HL-60 (cell line): ENCODE measurements around the gene ZNRD2.

Experiments
- DNase-seq, 2 experiments: peaks; one replicate each; pipeline ENCODE4 v3.0.0-alpha.2; 2010 to 2020; ENCODE audit warnings: low read depth in 1 of 2, low spot score in 1 of 2
- H3K27ac ChIP-seq: fragments of 250-450 bp; sonication (Bioruptor Pico); replicated peaks from 2 replicates; pipeline ENCODE4 v1.5.1; 2020; ENCODE audit warnings: mild to moderate bottlenecking, moderate library complexity
- H3K27me3 ChIP-seq: fragments of 250-450 bp; sonication (Bioruptor Pico); 2 replicates; pipeline ENCODE4 v1.5.1; 2021; ENCODE audit warnings: mild to moderate bottlenecking, moderate library complexity; ENCODE audit not compliant: insufficient read depth, poor library complexity, severe bottlenecking
- H3K4me3 ChIP-seq: replicated peaks from 2 replicates; pipeline ENCODE4 v1.5.1; 2011; ENCODE audit warnings: mild to moderate bottlenecking, control low read depth, low read length; ENCODE audit not compliant: insufficient read depth
- GABPA ChIP-seq: IDR thresholded peaks from 2 replicates; pipeline ENCODE4 v1.6.1; 2012; ENCODE audit warnings: low read depth
- POLR2AphosphoS5 ChIP-seq: IDR thresholded peaks from 2 replicates; pipeline ENCODE4 v1.6.1; 2012; ENCODE audit warnings: low read depth
- SPI1 ChIP-seq: IDR thresholded peaks from 2 replicates; pipeline ENCODE4 v1.6.1; 2012; ENCODE audit warnings: low read depth, mild to moderate bottlenecking, borderline replicate concordance
- TF ChIP-seq, protein P1 (sequence below): IDR thresholded peaks from one replicate; pipeline ENCODE4 v1.5.1; 2011; ENCODE audit warnings: low read length, control low read depth, inconsistent platforms; ENCODE audit not compliant: insufficient read depth
- TF ChIP-seq, protein P2 (sequence below): IDR thresholded peaks from 2 replicates; pipeline ENCODE4 v1.6.1; 2012; ENCODE audit warnings: low read depth; ENCODE audit not compliant: insufficient replicate concordance

The ZNRD2 gene

DNA sequence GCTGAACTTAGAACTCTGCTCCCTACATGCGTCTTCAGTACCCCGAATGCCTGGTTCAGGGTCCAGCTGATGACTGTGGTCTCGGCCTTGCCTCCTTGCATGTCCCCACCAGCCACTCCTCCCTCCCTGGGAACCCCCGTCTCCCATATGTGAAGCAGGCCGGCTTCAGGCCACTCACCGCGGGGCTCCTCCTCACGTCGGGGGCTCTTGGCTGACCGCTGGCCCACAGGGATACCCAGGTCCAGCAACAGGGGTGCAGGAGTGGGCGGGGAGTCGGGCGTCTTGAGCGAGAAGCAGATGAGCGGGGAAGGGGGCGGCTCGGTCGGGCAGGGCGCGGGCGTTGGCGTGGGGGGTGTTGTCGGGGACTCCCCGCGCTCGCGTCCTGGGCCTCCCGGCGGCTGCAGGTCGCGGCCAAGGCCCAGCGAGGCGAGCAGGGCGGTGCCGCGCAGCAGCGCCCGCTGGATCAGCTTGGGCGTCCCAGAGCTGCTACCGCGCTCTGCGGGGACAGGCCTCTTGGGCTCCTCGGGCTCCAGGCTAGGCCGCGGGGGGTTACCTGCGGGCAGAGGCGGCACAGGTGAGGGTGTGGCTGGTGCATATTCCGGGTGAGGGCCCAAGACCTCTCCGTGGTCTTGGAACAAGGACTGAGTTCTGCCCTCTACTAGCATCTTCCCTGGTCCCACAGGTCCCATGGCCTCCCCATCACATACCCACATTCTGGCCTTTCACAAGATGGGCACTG is 29.1 kb downstream of the ZNRD2 start:
- TF ChIP-seq POLR2AphosphoS5 (no peak), SPI1 (no peak), GABPA (no peak)
- TF ChIP-seq, protein P1, sequence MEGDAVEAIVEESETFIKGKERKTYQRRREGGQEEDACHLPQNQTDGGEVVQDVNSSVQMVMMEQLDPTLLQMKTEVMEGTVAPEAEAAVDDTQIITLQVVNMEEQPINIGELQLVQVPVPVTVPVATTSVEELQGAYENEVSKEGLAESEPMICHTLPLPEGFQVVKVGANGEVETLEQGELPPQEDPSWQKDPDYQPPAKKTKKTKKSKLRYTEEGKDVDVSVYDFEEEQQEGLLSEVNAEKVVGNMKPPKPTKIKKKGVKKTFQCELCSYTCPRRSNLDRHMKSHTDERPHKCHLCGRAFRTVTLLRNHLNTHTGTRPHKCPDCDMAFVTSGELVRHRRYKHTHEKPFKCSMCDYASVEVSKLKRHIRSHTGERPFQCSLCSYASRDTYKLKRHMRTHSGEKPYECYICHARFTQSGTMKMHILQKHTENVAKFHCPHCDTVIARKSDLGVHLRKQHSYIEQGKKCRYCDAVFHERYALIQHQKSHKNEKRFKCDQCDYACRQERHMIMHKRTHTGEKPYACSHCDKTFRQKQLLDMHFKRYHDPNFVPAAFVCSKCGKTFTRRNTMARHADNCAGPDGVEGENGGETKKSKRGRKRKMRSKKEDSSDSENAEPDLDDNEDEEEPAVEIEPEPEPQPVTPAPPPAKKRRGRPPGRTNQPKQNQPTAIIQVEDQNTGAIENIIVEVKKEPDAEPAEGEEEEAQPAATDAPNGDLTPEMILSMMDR = no peak
- TF ChIP-seq, protein P2, sequence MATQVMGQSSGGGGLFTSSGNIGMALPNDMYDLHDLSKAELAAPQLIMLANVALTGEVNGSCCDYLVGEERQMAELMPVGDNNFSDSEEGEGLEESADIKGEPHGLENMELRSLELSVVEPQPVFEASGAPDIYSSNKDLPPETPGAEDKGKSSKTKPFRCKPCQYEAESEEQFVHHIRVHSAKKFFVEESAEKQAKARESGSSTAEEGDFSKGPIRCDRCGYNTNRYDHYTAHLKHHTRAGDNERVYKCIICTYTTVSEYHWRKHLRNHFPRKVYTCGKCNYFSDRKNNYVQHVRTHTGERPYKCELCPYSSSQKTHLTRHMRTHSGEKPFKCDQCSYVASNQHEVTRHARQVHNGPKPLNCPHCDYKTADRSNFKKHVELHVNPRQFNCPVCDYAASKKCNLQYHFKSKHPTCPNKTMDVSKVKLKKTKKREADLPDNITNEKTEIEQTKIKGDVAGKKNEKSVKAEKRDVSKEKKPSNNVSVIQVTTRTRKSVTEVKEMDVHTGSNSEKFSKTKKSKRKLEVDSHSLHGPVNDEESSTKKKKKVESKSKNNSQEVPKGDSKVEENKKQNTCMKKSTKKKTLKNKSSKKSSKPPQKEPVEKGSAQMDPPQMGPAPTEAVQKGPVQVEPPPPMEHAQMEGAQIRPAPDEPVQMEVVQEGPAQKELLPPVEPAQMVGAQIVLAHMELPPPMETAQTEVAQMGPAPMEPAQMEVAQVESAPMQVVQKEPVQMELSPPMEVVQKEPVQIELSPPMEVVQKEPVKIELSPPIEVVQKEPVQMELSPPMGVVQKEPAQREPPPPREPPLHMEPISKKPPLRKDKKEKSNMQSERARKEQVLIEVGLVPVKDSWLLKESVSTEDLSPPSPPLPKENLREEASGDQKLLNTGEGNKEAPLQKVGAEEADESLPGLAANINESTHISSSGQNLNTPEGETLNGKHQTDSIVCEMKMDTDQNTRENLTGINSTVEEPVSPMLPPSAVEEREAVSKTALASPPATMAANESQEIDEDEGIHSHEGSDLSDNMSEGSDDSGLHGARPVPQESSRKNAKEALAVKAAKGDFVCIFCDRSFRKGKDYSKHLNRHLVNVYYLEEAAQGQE = no peak
- H3K27me3 ChIP-seq = no peaks in the 10 kb centered on the region
- H3K27ac ChIP-seq = no peak overlapping the region
- H3K4me3 ChIP-seq = no peak overlapping the region
- DNase-seq = no peak

DNA sequence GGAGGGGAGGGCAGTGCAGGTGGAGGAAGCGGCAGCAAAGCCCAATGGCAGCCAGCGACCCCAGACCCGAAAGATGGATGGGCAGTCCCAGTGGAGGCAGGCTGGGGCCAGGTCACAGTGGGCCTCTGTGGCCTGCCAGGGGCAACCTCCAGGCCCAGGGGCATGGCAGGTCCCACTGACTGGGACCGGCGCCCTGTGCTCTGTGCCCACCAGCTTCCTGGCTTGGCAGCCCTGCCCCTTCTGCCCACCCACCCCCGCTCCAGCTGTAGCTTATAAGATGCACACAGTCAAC is 29.6 kb downstream of the ZNRD2 start:
- TF ChIP-seq POLR2AphosphoS5 = no peak; the same call in 1 of the 2 replicates
- TF ChIP-seq GABPA = no peak
- no peak for TF ChIP-seq SPI1
- TF ChIP-seq, protein P2 = no peak
- TF ChIP-seq, protein P1 = no peak
- DNase-seq = no peak
- Histone ChIP-seq H3K4me3 (no peak overlapping the region), H3K27me3 (no peaks in the 10 kb centered on the region), H3K27ac (no peak overlapping the region)

DNA sequence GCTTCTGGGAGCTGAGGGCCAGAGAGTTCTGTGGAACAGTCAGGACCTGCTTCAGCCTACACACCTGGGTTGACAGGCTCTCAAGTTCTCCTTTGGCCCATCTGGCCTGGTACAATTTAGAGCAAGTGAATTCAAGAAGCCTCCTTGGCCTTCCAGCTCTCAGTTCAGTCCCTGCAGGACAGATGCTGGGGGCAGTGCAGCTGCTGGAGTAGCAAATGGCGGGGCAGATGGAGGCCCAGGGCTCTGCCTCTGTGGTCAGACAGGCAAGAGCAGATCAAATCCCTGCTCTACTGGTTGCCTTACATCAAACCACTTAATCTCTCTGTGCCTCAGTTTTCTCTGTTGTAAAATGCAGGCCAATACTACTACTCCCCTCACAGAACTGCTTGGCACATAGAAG is 34.0 kb downstream of the ZNRD2 start:
- Histone ChIP-seq H3K27me3 (no peaks in the 10 kb centered on the region), H3K4me3 (no peak overlapping the region), H3K27ac (no peak overlapping the region)
- TF ChIP-seq POLR2AphosphoS5 (no peak), GABPA (no peak), SPI1 (no peak)
- TF ChIP-seq, protein P1 = no peak
- TF ChIP-seq, protein P2 = no peak
- no peak for DNase-seq
